ENCODE measurements around the gene PRUNE2.

DNA sequence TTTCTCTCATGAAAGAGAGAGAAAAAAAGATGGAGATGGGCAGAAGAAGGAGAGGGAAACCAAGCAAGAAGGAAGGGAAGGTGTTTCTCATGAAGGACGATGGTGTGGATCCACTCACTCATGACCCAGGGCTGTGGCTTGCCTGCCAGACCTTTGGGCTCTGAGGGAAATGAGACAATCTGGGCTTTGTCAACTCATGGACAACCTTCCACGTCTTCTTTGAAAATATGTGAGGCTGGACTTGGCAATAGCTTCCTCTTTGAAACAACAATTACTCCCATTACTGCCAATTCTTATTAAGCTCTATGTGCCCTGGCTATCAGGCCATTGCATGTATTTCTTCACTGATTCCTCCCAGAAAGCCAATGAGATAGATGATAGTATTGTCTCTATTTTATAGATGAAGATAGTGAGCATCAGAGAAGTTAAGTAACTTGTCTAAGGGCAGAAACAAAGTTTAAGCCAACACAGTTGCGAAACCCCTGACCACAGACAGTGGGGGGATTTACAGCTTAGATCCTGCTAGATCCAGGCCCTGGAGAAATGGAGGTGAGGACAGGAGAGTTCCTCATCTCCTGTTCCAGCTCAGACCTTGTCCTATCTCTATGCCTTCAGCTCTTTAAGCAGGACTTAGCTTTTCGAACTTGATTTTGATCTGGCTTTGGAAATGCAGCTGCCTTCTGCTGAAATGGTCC, 314.5 kb downstream of the PRUNE2 start:
- no peak for TF ChIP-seq EZH2phosphoT487 (IDR thresholded peaks at IDR 0.05; ENCODE audit: borderline replicate concordance, low read depth, low read length)
- TF ChIP-seq, protein P1, sequence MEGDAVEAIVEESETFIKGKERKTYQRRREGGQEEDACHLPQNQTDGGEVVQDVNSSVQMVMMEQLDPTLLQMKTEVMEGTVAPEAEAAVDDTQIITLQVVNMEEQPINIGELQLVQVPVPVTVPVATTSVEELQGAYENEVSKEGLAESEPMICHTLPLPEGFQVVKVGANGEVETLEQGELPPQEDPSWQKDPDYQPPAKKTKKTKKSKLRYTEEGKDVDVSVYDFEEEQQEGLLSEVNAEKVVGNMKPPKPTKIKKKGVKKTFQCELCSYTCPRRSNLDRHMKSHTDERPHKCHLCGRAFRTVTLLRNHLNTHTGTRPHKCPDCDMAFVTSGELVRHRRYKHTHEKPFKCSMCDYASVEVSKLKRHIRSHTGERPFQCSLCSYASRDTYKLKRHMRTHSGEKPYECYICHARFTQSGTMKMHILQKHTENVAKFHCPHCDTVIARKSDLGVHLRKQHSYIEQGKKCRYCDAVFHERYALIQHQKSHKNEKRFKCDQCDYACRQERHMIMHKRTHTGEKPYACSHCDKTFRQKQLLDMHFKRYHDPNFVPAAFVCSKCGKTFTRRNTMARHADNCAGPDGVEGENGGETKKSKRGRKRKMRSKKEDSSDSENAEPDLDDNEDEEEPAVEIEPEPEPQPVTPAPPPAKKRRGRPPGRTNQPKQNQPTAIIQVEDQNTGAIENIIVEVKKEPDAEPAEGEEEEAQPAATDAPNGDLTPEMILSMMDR (conservative IDR thresholded peaks at IDR 0.05; ENCODE audit: low read length), result no peak

All from OCI-LY7 (cell line).